Right atrium auricular region (tissue), 2 donors: Measurements from ENCODE around the gene UNC5B. TPM values are rescaled to one million over a fixed set of nuclear protein-coding genes. Genes with fewer than 3 reads are reported as not detected.
"Not testable (repeated sequence)": the region's sequence is repeated elsewhere in the genome, so short reads cannot be mapped to it uniquely, and the experiment has no call there.

Experiments used
- DNase-seq: peaks from one replicate; pipeline ENCODE4 v3.0.0-alpha.2; 2019; ENCODE audit warnings: low spot score
- H3K27ac ChIP-seq, 2 donors: fragments of 200-600 bp; sonication (generic); 1 replicate in 1 of 2; 2 replicates in 1 of 2; pipeline ENCODE4 v1.5.1; 2016 to 2019
- H3K27me3 ChIP-seq, 2 donors: fragments of 200-600 bp; sonication (generic); one replicate each; pipeline versions ENCODE4 v1.5.1 to v1.6.0; 2017 to 2019
- H3K36me3 ChIP-seq: fragments of 200-600 bp; sonication (generic); one replicate; pipeline ENCODE4 v1.5.1; 2016
- H3K4me1 ChIP-seq, 2 donors: fragments of 200-600 bp; sonication (generic); one replicate each; pipeline versions ENCODE4 v1.5.1 to v1.6.0; 2017 to 2019
- H3K4me3 ChIP-seq, 2 donors: fragments of 200-600 bp; sonication (generic); 1 replicate in 1 of 2; 2 replicates in 1 of 2; pipeline ENCODE4 v1.5.1; 2017 to 2019; ENCODE audit warnings: mild to moderate bottlenecking in 1 of 2, moderate library complexity in 1 of 2
- H3K9me3 ChIP-seq, 2 donors: fragments of 200-600 bp; sonication (generic); one replicate each; pipeline ENCODE4 v1.5.1; 2019
- total RNA-seq, 2 donors: library from RNA; depleted of rRNA; stranded (reverse); fragments of >200 nt; gene quantifications; one replicate each; pipeline ENCODE4 v1.1.0, GENCODE V29; 2016
- TF ChIP-seq, protein P1 (sequence below), 2 donors: fragments of 200-600 bp; sonication (generic); IDR thresholded peaks; one replicate each; pipeline ENCODE4 v1.5.1; 2019; ENCODE audit warnings: antibody characterized with exemption in 2 of 2

The UNC5B gene
- total RNA-seq, 2 donors from 2014 or later = 10.9 to 29.2 TPM

DNA sequence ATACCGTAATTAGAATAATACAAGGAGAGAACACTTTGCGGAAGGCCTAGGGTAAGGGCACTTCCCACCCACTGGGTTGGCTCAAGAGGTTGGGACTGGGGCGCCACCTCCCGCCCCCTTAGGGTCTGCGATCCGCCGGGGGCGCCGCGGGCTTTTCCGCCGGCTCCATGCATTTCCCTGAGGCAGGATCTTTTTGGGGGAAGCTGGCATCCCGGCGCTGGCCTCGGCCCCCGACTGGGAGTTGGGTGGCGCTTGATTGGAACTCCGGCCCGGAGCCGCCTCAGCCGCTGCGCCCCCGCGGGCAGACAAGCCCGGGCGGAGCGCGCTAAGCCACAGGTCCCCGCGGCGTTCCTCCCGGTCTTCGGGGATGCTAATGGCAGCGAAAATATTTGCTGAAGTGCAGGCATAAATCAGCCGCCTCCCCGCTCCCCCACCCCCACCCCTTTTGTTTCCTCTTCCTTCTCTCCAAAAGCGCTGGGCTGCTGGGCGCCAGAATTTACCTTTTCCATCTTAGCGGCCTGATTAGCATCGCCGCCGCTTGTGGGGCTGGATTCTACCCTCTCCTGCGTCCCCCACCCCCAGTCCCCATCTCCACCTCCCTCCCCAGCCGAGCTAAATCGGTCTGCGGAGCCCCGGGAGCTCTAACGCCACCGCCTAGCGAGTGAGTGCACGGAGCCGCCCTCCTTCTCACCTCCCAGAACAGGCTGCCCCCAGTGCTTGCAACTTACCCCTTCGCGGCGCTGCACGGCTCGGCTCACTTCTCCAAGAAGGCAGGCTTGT, 5.1 kb downstream of the UNC5B start:
- Histone ChIP-seq H3K36me3 (no peaks in the 10 kb centered on the region), H3K9me3 (no peaks in the 10 kb centered on the region), H3K4me1 (peaks cover 0 to 79% of the 10 kb centered on the region in 2 donors), H3K4me3 (peak overlapping the region; percentile 42 to 64), H3K27ac (peak overlapping the region; percentile 80 to 83), H3K27me3 (no peaks in the 10 kb centered on the region)
- TF ChIP-seq, protein P1, sequence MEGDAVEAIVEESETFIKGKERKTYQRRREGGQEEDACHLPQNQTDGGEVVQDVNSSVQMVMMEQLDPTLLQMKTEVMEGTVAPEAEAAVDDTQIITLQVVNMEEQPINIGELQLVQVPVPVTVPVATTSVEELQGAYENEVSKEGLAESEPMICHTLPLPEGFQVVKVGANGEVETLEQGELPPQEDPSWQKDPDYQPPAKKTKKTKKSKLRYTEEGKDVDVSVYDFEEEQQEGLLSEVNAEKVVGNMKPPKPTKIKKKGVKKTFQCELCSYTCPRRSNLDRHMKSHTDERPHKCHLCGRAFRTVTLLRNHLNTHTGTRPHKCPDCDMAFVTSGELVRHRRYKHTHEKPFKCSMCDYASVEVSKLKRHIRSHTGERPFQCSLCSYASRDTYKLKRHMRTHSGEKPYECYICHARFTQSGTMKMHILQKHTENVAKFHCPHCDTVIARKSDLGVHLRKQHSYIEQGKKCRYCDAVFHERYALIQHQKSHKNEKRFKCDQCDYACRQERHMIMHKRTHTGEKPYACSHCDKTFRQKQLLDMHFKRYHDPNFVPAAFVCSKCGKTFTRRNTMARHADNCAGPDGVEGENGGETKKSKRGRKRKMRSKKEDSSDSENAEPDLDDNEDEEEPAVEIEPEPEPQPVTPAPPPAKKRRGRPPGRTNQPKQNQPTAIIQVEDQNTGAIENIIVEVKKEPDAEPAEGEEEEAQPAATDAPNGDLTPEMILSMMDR (IDR thresholded peaks at IDR 0.05) = no peak
- peak; percentile 58 for DNase-seq

DNA sequence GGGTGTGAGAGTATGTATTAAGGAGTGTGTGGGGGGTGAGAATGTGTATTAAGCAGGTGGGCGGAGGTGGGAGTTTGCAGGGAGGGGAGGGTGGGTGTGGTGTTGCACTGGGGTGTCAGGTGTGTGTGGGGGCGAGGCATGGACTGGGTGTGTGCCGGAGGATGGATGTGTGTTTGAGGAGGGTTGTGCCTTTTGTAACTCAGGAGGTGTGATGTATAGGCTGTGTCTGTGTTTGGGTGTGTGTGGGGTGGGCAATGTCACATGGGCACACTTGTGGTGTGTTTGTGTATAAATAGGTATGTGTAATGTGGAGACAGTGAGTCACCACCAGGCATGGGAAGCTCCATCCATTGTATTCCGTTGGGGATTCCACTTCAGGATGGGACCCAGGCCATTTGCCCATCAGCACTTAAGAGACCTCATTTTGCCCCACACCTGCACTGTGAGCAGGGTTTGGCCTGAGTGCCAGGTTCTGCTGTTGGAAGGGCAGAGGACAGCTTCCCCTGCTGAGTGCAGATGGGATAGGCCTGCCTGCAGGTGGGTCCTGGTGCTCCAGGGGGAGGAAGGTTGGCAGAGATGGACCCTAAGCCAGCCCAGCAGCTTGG, 5.8 kb downstream of the UNC5B start:
- peak; percentile 59 for DNase-seq
- no peaks in the 10 kb centered on the region for H3K27me3 ChIP-seq
- peaks cover 0 to 80% of the 10 kb centered on the region in 2 donors for H3K4me1 ChIP-seq
- H3K27ac ChIP-seq = peak overlapping the region; percentile 80 to 83
- H3K4me3 ChIP-seq = peak overlapping the region; percentile 42 to 64
- TF ChIP-seq, protein P1 (IDR thresholded peaks at IDR 0.05) = peak in 1 of 2 donors; percentile 30
- H3K9me3 ChIP-seq = no peaks in the 10 kb centered on the region
- H3K36me3 ChIP-seq = no peaks in the 10 kb centered on the region

DNA sequence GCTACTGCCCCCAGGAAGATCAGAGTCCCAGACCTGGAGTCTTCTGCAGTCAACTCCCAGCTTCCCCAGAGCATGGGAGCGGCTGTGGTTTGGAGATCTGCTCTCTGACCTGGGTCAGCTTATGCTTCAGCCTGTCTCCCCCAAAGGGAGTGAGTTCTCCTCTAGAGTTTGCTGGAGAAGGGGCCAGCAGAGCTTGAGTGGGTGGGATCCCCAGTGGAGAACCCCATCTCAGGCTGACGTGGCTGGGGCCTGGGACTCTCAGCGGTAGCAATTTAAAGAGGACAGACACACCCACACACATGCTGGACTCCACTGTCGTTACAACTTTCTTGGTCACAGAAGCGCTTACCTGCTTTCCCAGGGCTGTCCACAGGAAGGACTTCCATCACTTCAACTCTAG, 6.3 kb downstream of the UNC5B start:
- peaks cover 0 to 82% of the 10 kb centered on the region in 2 donors for H3K4me1 ChIP-seq

GRCh38 chr10:71219236-71219917, 7.0 kb downstream of the UNC5B start:
- H3K27me3 ChIP-seq, H3K4me3 ChIP-seq, H3K9me3 ChIP-seq, H3K36me3 ChIP-seq, DNase-seq: not testable (repeated sequence)
- Histone ChIP-seq H3K27ac (peak overlapping the region; percentile 80 to 83), H3K4me1 (peaks cover 0 to 76% of the 10 kb centered on the region in 2 donors)

More for the DNA sequence above, 6.3 kb downstream of the UNC5B start:
- Histone ChIP-seq H3K4me3 (no peak overlapping the region), H3K27ac (peak overlapping the region; percentile 80 to 83), H3K27me3 (no peaks in the 10 kb centered on the region), H3K36me3 (no peaks in the 10 kb centered on the region), H3K9me3 (no peaks in the 10 kb centered on the region)
- TF ChIP-seq, protein P1 (IDR thresholded peaks at IDR 0.05) = no peak
- DNase-seq = no peak

DNA sequence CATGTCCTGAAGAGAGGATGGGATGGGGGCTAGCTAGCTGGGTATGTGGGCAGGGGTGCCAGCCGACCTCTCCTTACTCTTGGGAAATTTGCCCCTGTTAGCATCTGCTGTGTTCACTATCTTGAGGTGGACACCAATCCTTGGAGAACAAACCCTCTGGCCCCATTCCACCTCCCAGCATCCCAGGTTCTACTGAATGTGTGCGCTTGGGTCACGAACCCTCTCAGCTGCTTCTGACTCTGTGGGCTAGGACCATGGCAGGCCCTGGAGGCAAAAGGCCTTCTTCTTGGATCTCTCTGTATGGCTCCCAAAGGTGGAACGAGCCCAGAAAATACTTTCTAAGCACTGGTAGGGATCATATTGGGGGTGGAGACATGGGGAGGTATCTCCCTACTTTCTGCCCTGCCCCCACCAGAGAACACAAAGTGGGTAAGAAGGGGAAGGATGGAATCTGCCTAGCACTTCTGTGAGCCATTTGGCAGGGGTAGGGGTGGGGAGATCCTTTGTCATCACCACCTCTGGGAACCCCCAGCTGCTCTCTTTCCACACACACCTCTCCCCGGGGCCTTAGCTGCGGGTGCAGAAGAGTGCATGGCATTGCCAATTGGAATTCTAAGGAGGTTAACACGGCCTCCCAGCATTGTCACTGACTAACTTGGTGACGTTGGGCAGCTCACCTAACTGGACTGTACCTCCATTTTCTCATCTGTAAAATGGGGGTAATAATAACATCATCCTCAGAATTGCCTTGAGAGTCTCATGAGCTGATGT, 7.7 kb downstream of the UNC5B start:
- Histone ChIP-seq H3K9me3 (no peaks in the 10 kb centered on the region), H3K4me3 (no peak overlapping the region), H3K27me3 (no peaks in the 10 kb centered on the region), H3K36me3 (no peaks in the 10 kb centered on the region), H3K27ac (peak overlapping the region; percentile 80 to 83), H3K4me1 (peaks cover 0 to 69% of the 10 kb centered on the region in 2 donors)
- DNase-seq = no peak
- TF ChIP-seq, protein P1 (IDR thresholded peaks at IDR 0.05) = no peak
